HepG2 (cell line): ENCODE measurements around the gene SEPTIN5. TPM values are rescaled to one million over a fixed set of nuclear protein-coding genes. Genes with fewer than 3 reads are reported as not detected.

Experiments used
- ATAC-seq: fragments of 200-7000 bp; cut with Tn5 transposase; 3 replicates; pipeline ENCODE4 v1.9.1; 2020; ENCODE audit warnings: mild to moderate bottlenecking, moderate library complexity
- BruUV-seq: library from RNA; stranded (reverse); fragments of 400-500 nt; replicated peaks from 2 replicates; lab custom pipeline; 2021; lab: Mats Ljungman, UMichigan
- CTCF ChIA-PET: fragments of 300-600 bp; formaldehyde crosslinking; extraction: SDS; loops from one replicate; lab custom pipeline; 2021; ENCODE audit warnings: low total read pairs, inconsistent platforms, low intra/inter-chr PET ratio; lab: Yijun Ruan, JAX
- POLR2A ChIA-PET: fragments of 350-600 bp; sonication (Branson Sonifier 250); formaldehyde crosslinking; loops from one replicate; lab custom pipeline; 2020; ENCODE audit warnings: antibody characterized with exemption, inconsistent platforms; lab: Yijun Ruan, JAX
- DNase-seq: peaks from one replicate; pipeline ENCODE4 v3.0.0-alpha.2; 2015; ENCODE audit warnings: low spot score
- FAIRE-seq: peaks from 3 replicates; lab custom pipeline; 2011; peaks lifted over from hg19 to GRCh38; lab: Jason Lieb, UNC
- H2AFZ ChIP-seq: one replicate; pipeline ENCODE4 v1.6.1; 2011; ENCODE audit warnings: low read length, inconsistent platforms
- H3K27ac ChIP-seq: fragments of 300-600 bp; 3 replicates; pipeline ENCODE4 v1.8.0; 2011; ENCODE audit warnings: mixed run types, mild to moderate bottlenecking, mixed read lengths, low read length, inconsistent platforms; ENCODE audit not compliant: insufficient read depth; ENCODE audit errors: extremely low read length
- H3K27me3 ChIP-seq, 2 experiments: fragments of 200-600 bp in 1 of 2; 2 replicates in 1 of 2; 3 replicates in 1 of 2; pipeline versions ENCODE4 v1.6.0 to v1.8.0; 2011; ENCODE audit warnings: low read length in 2 of 2, mild to moderate bottlenecking in 2 of 2, moderate library complexity in 2 of 2, inconsistent platforms in 1 of 2; ENCODE audit not compliant: insufficient read depth in 2 of 2, control insufficient read depth in 1 of 2
- H3K36me3 ChIP-seq, 2 experiments: fragments of 200-600 bp in 1 of 2; replicated peaks in 1 of 2; 2 replicates in 1 of 2; 3 replicates in 1 of 2; pipeline versions ENCODE4 v1.5.1 to v1.8.0; 2011; ENCODE audit warnings: low read length in 2 of 2, inconsistent platforms in 1 of 2; ENCODE audit not compliant: insufficient read depth in 2 of 2, control insufficient read depth in 1 of 2
- H3K4me1 ChIP-seq: 2 replicates; pipeline ENCODE4 v1.5.1; 2012; ENCODE audit warnings: low read length, inconsistent platforms; ENCODE audit not compliant: insufficient read depth
- H3K4me2 ChIP-seq: 2 replicates; pipeline ENCODE4 v1.6.0; 2011; ENCODE audit warnings: low read depth, low read length, inconsistent platforms
- H3K4me3 ChIP-seq, 3 experiments: fragments of 200-600 bp in 1 of 3; sonication (generic), shearing (Covaris generic) in 1 of 3; replicated peaks in 1 of 3; 2 replicates each; pipeline ENCODE4 v1.5.1; 2011 to 2016; ENCODE audit warnings: low read length in 3 of 3, inconsistent platforms in 2 of 3, low read depth in 2 of 3, mild to moderate bottlenecking in 2 of 3, control low read depth in 1 of 3, mixed read lengths in 1 of 3; ENCODE audit not compliant: insufficient read depth in 1 of 3
- H3K79me2 ChIP-seq: one replicate; pipeline ENCODE4 v1.6.1; 2011; ENCODE audit warnings: low read length, inconsistent platforms; ENCODE audit not compliant: insufficient read depth
- H3K9ac ChIP-seq: 2 replicates; pipeline ENCODE4 v1.6.0; 2011; ENCODE audit warnings: mild to moderate bottlenecking, low read depth, low read length, inconsistent platforms; ENCODE audit not compliant: insufficient read depth
- H3K9me3 ChIP-seq: 2 replicates; pipeline ENCODE4 v1.5.1; 2012; ENCODE audit warnings: mild to moderate bottlenecking, low read length
- H4K20me1 ChIP-seq: 2 replicates; pipeline ENCODE4 v1.6.0; 2011; ENCODE audit warnings: inconsistent platforms, mild to moderate bottlenecking, low read length, moderate library complexity; ENCODE audit not compliant: insufficient read depth
- MED1 ChIP-seq: sonication (generic); formaldehyde crosslinking; IDR thresholded peaks from 2 replicates; pipeline ENCODE4 v1.4.0; 2020; ENCODE audit warnings: missing genetic modification reagents
- NCOA1 ChIP-seq: sonication (generic); formaldehyde crosslinking; IDR thresholded peaks from 2 replicates; pipeline ENCODE4 v1.9.0; 2021; ENCODE audit warnings: missing genetic modification reagents
- POGZ ChIP-seq: sonication (generic); formaldehyde crosslinking; IDR thresholded peaks from 2 replicates; pipeline ENCODE4 v1.4.0; 2020; ENCODE audit warnings: mild to moderate bottlenecking, missing genetic modification reagents
- RBM22 ChIP-seq: fragments of 200-400 bp; formaldehyde crosslinking; optimal IDR thresholded peaks from 2 replicates; pipeline ENCODE3; 2017; ENCODE audit warnings: mild to moderate bottlenecking, low read length, moderate library complexity
- SNAI1 ChIP-seq: sonication (generic); formaldehyde crosslinking; IDR thresholded peaks from 2 replicates; pipeline ENCODE4 v1.5.0; 2020; ENCODE audit warnings: mild to moderate bottlenecking, missing genetic modification reagents, borderline replicate concordance
- THAP11 ChIP-seq: IDR thresholded peaks from 2 replicates; pipeline ENCODE4 v1.6.1; 2016; ENCODE audit warnings: missing biosample characterization, missing genetic modification reagents
- TSC22D2 ChIP-seq: sonication (generic); formaldehyde crosslinking; IDR thresholded peaks from 2 replicates; pipeline ENCODE4 v1.5.1; 2020; ENCODE audit warnings: missing genetic modification reagents, mild to moderate bottlenecking, borderline replicate concordance
- ZFP37 ChIP-seq: sonication (generic); formaldehyde crosslinking; IDR thresholded peaks from 2 replicates; pipeline ENCODE4 v1.4.0; 2020; ENCODE audit warnings: missing genetic modification reagents, borderline replicate concordance
- ZNF136 ChIP-seq: sonication (generic); formaldehyde crosslinking; IDR thresholded peaks from 2 replicates; pipeline ENCODE4 v1.8.1; 2022; ENCODE audit warnings: low read depth, mild to moderate bottlenecking, moderate library complexity, missing genetic modification reagents
- ZNF280D ChIP-seq: sonication (generic); formaldehyde crosslinking; IDR thresholded peaks from 2 replicates; pipeline ENCODE4 v1.5.1; 2020; ENCODE audit warnings: mild to moderate bottlenecking, missing genetic modification reagents
- ZNF883 ChIP-seq: sonication (generic); formaldehyde crosslinking; IDR thresholded peaks from 2 replicates; pipeline ENCODE4 v1.5.1; 2020; ENCODE audit warnings: mild to moderate bottlenecking, missing genetic modification reagents; ENCODE audit errors: not compliant biosample characterization
- ZSCAN31 ChIP-seq: sonication (generic); formaldehyde crosslinking; IDR thresholded peaks from 2 replicates; pipeline ENCODE4 v1.5.0; 2020; ENCODE audit warnings: low read depth, mild to moderate bottlenecking, missing genetic modification reagents
- WGBS: methylation state at CpG from one replicate; pipeline ENCODE4 v1.1.6; 2017; ENCODE audit warnings: low lambda C conversion rate; 5-methylcytosine and 5-hydroxymethylcytosine counted together
- in situ Hi-C: cut with HindIII; loops from 2 replicates; pipeline ENCODE4 v1.10.0; 2017; ENCODE audit warnings: low pct_unique_long_range_greater_than_20kb; ENCODE audit not compliant: extremely low pct_ligation_motif_present
- intact Hi-C: fragments of 100-400 bp; cut with micrococcal nuclease; formaldehyde crosslinking; loops from one replicate; pipeline ENCODE4 v1.10.0; 2022; ENCODE audit not compliant: unreplicated experiment
- polyA plus RNA-seq, 8 experiments: library from polyadenylated mRNA; depleted of rRNA in 3 of 8; stranded (reverse) in 7 of 8; unstranded in 1 of 8; fragments of >200 nt; fragmentation: Illumina TruSeq in 4 of 8; extraction: Trizol in 4 of 8; gene quantifications; 2 replicates each; pipeline versions ENCODE4 v1.2.1 to v1.2.3, GENCODE V29; 2011 to 2016; ENCODE audit warnings: low read depth in 4 of 8, missing spikeins in 1 of 8, mixed read lengths in 1 of 8; ENCODE audit not compliant: insufficient read depth in 1 of 8
- total RNA-seq, 5 experiments: library from RNA; depleted of rRNA; stranded (reverse); fragments of >200 nt; fragmentation: Illumina TruSeq; extraction: Trizol; gene quantifications; 2 replicates each; pipeline ENCODE4 v1.2.3, GENCODE V29; 2016; ENCODE audit warnings: low read depth in 1 of 5

The SEPTIN5 gene
- total and polyA plus RNA-seq, 2 of the 13 experiments (the other 11 are each of a cell fraction or from before 2014, with no cell fraction given) = 0.33 TPM; not detected in 1

- no peak for TF ChIP-seq THAP11 (CRISPR knock-in tag)
- no peak for TF ChIP-seq ZNF280D
- TF ChIP-seq TSC22D2 (CRISPR knock-in tag) = no peak
- no peak for TF ChIP-seq ZSCAN31
- no peak for TF ChIP-seq ZNF883 (CRISPR knock-in tag)
- no peak for TF ChIP-seq ZFP37
- no peak for TF ChIP-seq RBM22
- no peak for TF ChIP-seq ZNF136 (CRISPR knock-in tag)
- no peak for TF ChIP-seq SNAI1 (CRISPR knock-in tag)
- no peak for TF ChIP-seq NCOA1 (CRISPR knock-in tag)
Observed at GRCh38 chr22:19763458-19764298, 49.4 kb downstream of the SEPTIN5 start (continued).

DNA sequence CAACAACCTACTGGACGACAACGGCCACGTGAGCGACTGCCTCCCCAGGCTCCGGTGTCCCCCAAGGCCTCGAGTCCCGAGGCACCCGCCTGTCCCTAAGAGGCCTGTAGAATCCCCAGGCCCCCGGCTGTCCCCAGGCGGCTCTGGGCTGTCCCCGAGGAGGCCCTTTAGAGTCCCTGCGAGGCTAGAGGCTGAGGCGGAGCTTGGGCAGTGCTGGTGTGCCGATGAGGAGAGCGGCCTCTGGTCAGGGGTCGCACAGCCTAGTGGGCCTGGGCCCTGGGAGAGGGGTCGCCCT, 49.9 kb downstream of the SEPTIN5 start:
- no peak overlapping the region for H3K4me2 ChIP-seq
- H3K9me3 ChIP-seq = no peaks in the 10 kb centered on the region
- intact Hi-C loops = no loop called here
- H4K20me1 ChIP-seq = no peaks in the 10 kb centered on the region
- no peak overlapping the region for H3K27ac ChIP-seq
- WGBS = 56% methylated on average over 5 of the region's 17 CpGs
- no peak overlapping the region for H2AFZ ChIP-seq
- ATAC-seq = no peak
- no TSS peak for BruUV-seq
- no peak overlapping the region for H3K9ac ChIP-seq
- H3K79me2 ChIP-seq = no peaks in the 10 kb centered on the region
- H3K4me1 ChIP-seq = peaks cover 34% of the 10 kb centered on the region
- H3K27me3 ChIP-seq = peaks cover 24 to 85% of the 10 kb centered on the region in 2 experiments
- no peak for TF ChIP-seq MED1
- no peak for TF ChIP-seq POGZ (CRISPR knock-in tag)
- TF ChIP-seq, all 625 proteins: peak for 0
- ChIA-PET CTCF (no interaction called here), POLR2A (no interaction called here)
- DNase-seq (no peak), FAIRE-seq (no peak)
- Histone ChIP-seq H3K4me3 (no peak overlapping the region), H3K36me3 (no peaks in the 10 kb centered on the region)
- in situ Hi-C loops = no loop called here
